GM12878 (cell line): Measurements from ENCODE around the gene PRDM16.

ENCODE experiments used
- ATF2 ChIP-seq: IDR thresholded peaks from 2 replicates; pipeline ENCODE4 v1.6.1; 2012; ENCODE audit warnings: low read length, inconsistent platforms
- ATF3 ChIP-seq: IDR thresholded peaks from 2 replicates; pipeline ENCODE4 v1.6.1; 2011; ENCODE audit warnings: low read depth, mild to moderate bottlenecking, low read length, moderate library complexity, borderline replicate concordance; ENCODE audit errors: extremely low read depth
- CEBPB ChIP-seq, 2 experiments: fragments of 150-350 bp in 1 of 2; IDR thresholded peaks; 2 replicates each; pipeline ENCODE4 v1.6.1; 2012 to 2014; ENCODE audit warnings: low read depth in 2 of 2, low read length in 2 of 2, borderline replicate concordance in 1 of 2, inconsistent platforms in 1 of 2
- CHD4 ChIP-seq: fragments of 200-600 bp; sonication (generic); IDR thresholded peaks from 2 replicates; pipeline ENCODE4 v1.6.1; 2016; ENCODE audit warnings: mild to moderate bottlenecking
- CTCF ChIP-seq, 3 experiments: IDR thresholded peaks in 2 of 3; conservative IDR thresholded peaks in 1 of 3; 2 replicates each; pipeline ENCODE4 v1.5.1; 2011; ENCODE audit warnings: low read depth in 3 of 3, low read length in 3 of 3, mild to moderate bottlenecking in 3 of 3, control low read depth in 2 of 3, moderate library complexity in 2 of 3, inconsistent platforms in 1 of 3, mixed read lengths in 1 of 3; ENCODE audit not compliant: control insufficient read depth in 2 of 3, insufficient read depth in 1 of 3; ENCODE audit errors: extremely low read depth in 1 of 3
- SMAD1 ChIP-seq: fragments of 450-650 bp; IDR thresholded peaks from 2 replicates; pipeline ENCODE4 v1.6.1; 2018; ENCODE audit warnings: mild to moderate bottlenecking, low read depth; ENCODE audit not compliant: partially characterized antibody
- SMC3 ChIP-seq: IDR thresholded peaks from 2 replicates; pipeline ENCODE4 v1.6.1; 2011; ENCODE audit warnings: low read length, improper control_type of control experiment, borderline replicate concordance
- USF1 ChIP-seq: IDR thresholded peaks from 2 replicates; pipeline ENCODE4 v1.6.1; 2011; ENCODE audit warnings: borderline replicate concordance, low read depth, mild to moderate bottlenecking, moderate library complexity, mixed read lengths, low read length; ENCODE audit not compliant: insufficient read depth; ENCODE audit errors: extremely low read length
- ZBTB11 ChIP-seq: fragments of 450-650 bp; formaldehyde crosslinking; IDR thresholded peaks from 2 replicates; pipeline ENCODE4 v1.5.0; 2022; ENCODE audit warnings: mild to moderate bottlenecking, missing genetic modification characterization
- ZBTB40 ChIP-seq: fragments of 450-650 bp; IDR thresholded peaks from 2 replicates; pipeline ENCODE4 v1.6.1; 2016; ENCODE audit warnings: mild to moderate bottlenecking, moderate library complexity, borderline replicate concordance

GRCh38 chr1:3398396-3399140 is 329.6 kb downstream of the PRDM16 start:
- TF ChIP-seq ATF2: no peak
- no peak for TF ChIP-seq CTCF (IDR thresholded peaks at IDR 0.05 in 2 of 3, conservative IDR thresholded peaks at IDR 0.05 in 1 of 3; ENCODE audit: control insufficient read depth in 2 of 3, extremely low read depth in 1 of 3, insufficient read depth in 1 of 3, low read depth in 3 of 3, low read length in 3 of 3)
- TF ChIP-seq SMAD1: no peak
- no peak for TF ChIP-seq CEBPB (IDR thresholded peaks at IDR 0.05; ENCODE audit: borderline replicate concordance in 1 of 2, low read depth in 2 of 2, low read length in 2 of 2)
- no peak for TF ChIP-seq USF1
- no peak for TF ChIP-seq SMC3
- no peak for TF ChIP-seq ZBTB40
- no peak for TF ChIP-seq CHD4
- no peak for TF ChIP-seq ATF3
- no peak for TF ChIP-seq ZBTB11 (CRISPR knock-in tag)
